Sigmoid colon (tissue), 4 donors: ENCODE data around the gene ATP1A3.

Source experiments
- EP300 ChIP-seq, 4 donors: sonication (generic); formaldehyde crosslinking; IDR thresholded peaks; one replicate each; pipeline ENCODE4 v1.6.1; 2017; ENCODE audit warnings: antibody characterized with exemption in 4 of 4
- POLR2A ChIP-seq, 2 donors: fragments of 450-650 bp; IDR thresholded peaks; one replicate each; pipeline ENCODE4 v1.6.1; 2016; ENCODE audit warnings: antibody characterized with exemption in 2 of 2, mild to moderate bottlenecking in 2 of 2, moderate library complexity in 2 of 2
- POLR2AphosphoS5 ChIP-seq, 4 donors: sonication (generic); formaldehyde crosslinking; IDR thresholded peaks; one replicate each; pipeline ENCODE4 v1.6.1; 2017; ENCODE audit warnings: antibody characterized with exemption in 4 of 4
- TF ChIP-seq, protein P1 (sequence below), 4 experiments: fragments of 450-650 bp in 3 of 4; fragments of 200-600 bp in 1 of 4; IDR thresholded peaks; one replicate each; pipeline ENCODE4 v1.5.1; 2016 to 2019; ENCODE audit warnings: antibody characterized with exemption in 4 of 4, mild to moderate bottlenecking in 3 of 4, moderate library complexity in 2 of 4

DNA sequence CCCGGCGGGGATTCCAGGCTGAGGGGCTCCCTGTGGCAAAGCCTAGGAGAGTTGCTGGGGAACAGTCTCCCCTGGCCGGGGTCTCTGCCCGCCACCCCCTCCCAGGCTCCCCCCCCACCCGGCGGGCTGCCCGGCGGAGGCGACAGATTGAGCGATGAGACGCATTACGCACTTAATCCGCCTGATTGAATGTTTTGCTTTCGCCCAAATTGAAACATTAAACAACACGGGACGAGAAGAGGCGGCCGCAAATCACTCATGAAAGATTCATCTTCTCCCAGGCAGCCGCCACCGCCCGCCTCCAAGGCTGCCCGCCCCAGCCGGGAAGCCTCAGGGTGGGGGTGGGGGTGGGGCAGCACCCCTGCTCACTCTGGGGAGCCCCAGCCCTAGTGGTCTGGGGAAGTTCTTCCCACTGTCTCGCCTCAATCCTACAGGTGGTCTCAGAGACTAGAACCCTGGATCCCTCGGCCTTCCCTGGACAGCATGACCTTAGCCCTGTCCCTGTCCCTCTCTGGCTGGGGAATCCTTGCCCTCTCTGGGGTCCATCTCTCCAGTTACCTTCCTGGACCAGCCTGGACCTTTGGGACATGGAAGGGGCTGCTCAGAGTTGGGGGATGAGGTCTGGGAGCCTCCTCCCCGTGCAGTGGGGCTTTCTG lies 58.1 kb downstream of the ATP1A3 start:
- TF ChIP-seq, protein P1, sequence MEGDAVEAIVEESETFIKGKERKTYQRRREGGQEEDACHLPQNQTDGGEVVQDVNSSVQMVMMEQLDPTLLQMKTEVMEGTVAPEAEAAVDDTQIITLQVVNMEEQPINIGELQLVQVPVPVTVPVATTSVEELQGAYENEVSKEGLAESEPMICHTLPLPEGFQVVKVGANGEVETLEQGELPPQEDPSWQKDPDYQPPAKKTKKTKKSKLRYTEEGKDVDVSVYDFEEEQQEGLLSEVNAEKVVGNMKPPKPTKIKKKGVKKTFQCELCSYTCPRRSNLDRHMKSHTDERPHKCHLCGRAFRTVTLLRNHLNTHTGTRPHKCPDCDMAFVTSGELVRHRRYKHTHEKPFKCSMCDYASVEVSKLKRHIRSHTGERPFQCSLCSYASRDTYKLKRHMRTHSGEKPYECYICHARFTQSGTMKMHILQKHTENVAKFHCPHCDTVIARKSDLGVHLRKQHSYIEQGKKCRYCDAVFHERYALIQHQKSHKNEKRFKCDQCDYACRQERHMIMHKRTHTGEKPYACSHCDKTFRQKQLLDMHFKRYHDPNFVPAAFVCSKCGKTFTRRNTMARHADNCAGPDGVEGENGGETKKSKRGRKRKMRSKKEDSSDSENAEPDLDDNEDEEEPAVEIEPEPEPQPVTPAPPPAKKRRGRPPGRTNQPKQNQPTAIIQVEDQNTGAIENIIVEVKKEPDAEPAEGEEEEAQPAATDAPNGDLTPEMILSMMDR (IDR thresholded peaks at IDR 0.05) = no peak
- no peak for TF ChIP-seq EP300 (IDR thresholded peaks at IDR 0.05)
- TF ChIP-seq POLR2A (IDR thresholded peaks at IDR 0.05) = no peak
- no peak for TF ChIP-seq POLR2AphosphoS5 (IDR thresholded peaks at IDR 0.05)
